ENCODE results near the gene SEC63.

GRCh38 chr6:107868867-107869611 is 89.0 kb downstream of the SEC63 start:
- no peak for TF ChIP-seq CTCF (IDR thresholded peaks at IDR 0.05)
- TF ChIP-seq POLR2A (IDR thresholded peaks at IDR 0.05) = no peak

Data from adrenal gland (tissue), 5 donors.